HEK293 (cell line): Measurements from ENCODE around the gene TMEM238L.

Source experiments
- CTCF ChIA-PET: fragments of 350-600 bp; formaldehyde crosslinking; extraction: SDS; loops from one replicate; lab custom pipeline; 2021; ENCODE audit warnings: antibody characterized with exemption; lab: Yijun Ruan, JAX
- POLR2A ChIA-PET: fragments of 300-600 bp; formaldehyde crosslinking; extraction: SDS; loops from one replicate; lab custom pipeline; 2020; ENCODE audit warnings: antibody characterized with exemption, inconsistent platforms; lab: Yijun Ruan, JAX
- H3K27ac ChIP-seq: fragments of 200-500 bp; sonication (Bioruptor generic); 2 replicates; pipeline ENCODE4 v1.5.1; 2014; ENCODE audit warnings: low read depth, low read length, control low read depth, inconsistent platforms; ENCODE audit errors: extremely low read depth
- H3K36me3 ChIP-seq, 2 experiments: fragments of 200-500 bp in 1 of 2; sonication (Bioruptor generic) in 1 of 2; 1 replicate in 1 of 2; 2 replicates in 1 of 2; pipeline ENCODE4 v1.5.1; 2014 to 2017; ENCODE audit warnings: inconsistent platforms in 2 of 2, low read length in 2 of 2; ENCODE audit not compliant: control insufficient read depth in 2 of 2, insufficient read depth in 1 of 2
- H3K4me1 ChIP-seq: fragments of 200-500 bp; sonication (Bioruptor generic); 2 replicates; pipeline ENCODE4 v1.5.1; 2014; ENCODE audit warnings: mild to moderate bottlenecking, low read length, inconsistent platforms; ENCODE audit not compliant: control insufficient read depth, insufficient read depth
- H3K4me3 ChIP-seq: 2 replicates; pipeline ENCODE4 v1.5.1; 2011; ENCODE audit warnings: low read depth, mild to moderate bottlenecking, control low read depth, low read length, moderate library complexity
- H3K9me3 ChIP-seq: fragments of 200-500 bp; sonication (Bioruptor generic); 2 replicates; pipeline ENCODE4 v1.5.1; 2014; ENCODE audit warnings: low read depth, low read length, inconsistent platforms; ENCODE audit not compliant: control insufficient read depth, insufficient read depth
- BCL11B ChIP-seq: fragments of 450-650 bp; formaldehyde crosslinking; IDR thresholded peaks from 2 replicates; pipeline ENCODE4 v1.5.1; 2016; ENCODE audit warnings: low read depth, missing biosample characterization, missing genetic modification characterization
- EGR2 ChIP-seq: fragments of 450-650 bp; formaldehyde crosslinking; IDR thresholded peaks from 2 replicates; pipeline ENCODE4 v1.5.1; 2016; ENCODE audit warnings: low read depth, missing biosample characterization, missing genetic modification characterization
- GLI4 ChIP-seq: fragments of 450-650 bp; formaldehyde crosslinking; IDR thresholded peaks from 2 replicates; pipeline ENCODE4 v1.5.1; 2016; ENCODE audit warnings: missing biosample characterization, missing genetic modification characterization
- OSR2 ChIP-seq: fragments of 450-650 bp; formaldehyde crosslinking; IDR thresholded peaks from 2 replicates; pipeline ENCODE4 v1.5.1; 2016; ENCODE audit warnings: missing biosample characterization, missing genetic modification characterization
- PRDM4 ChIP-seq: fragments of 450-650 bp; formaldehyde crosslinking; IDR thresholded peaks from 2 replicates; pipeline ENCODE4 v1.5.1; 2017; ENCODE audit warnings: missing biosample characterization, missing genetic modification characterization
- SCRT2 ChIP-seq: fragments of 450-650 bp; formaldehyde crosslinking; IDR thresholded peaks from 2 replicates; pipeline ENCODE4 v1.5.1; 2016; ENCODE audit warnings: missing biosample characterization, missing genetic modification characterization
- SP2 ChIP-seq: fragments of 450-650 bp; formaldehyde crosslinking; IDR thresholded peaks from 2 replicates; pipeline ENCODE4 v1.5.1; 2016; ENCODE audit warnings: missing biosample characterization, missing genetic modification characterization
- TCF7L2 ChIP-seq: IDR thresholded peaks from 2 replicates; pipeline ENCODE4 v1.6.1; 2011; ENCODE audit warnings: low read depth, mild to moderate bottlenecking, inconsistent platforms, low read length, moderate library complexity, borderline replicate concordance
- ZBTB20 ChIP-seq: fragments of 450-650 bp; formaldehyde crosslinking; IDR thresholded peaks from 2 replicates; pipeline ENCODE4 v1.5.1; 2016; ENCODE audit warnings: missing biosample characterization, missing genetic modification characterization
- ZBTB7A ChIP-seq: fragments of 450-650 bp; formaldehyde crosslinking; IDR thresholded peaks from 2 replicates; pipeline ENCODE4 v1.5.1; 2016; ENCODE audit warnings: low read depth, missing biosample characterization, missing genetic modification characterization
- ZNF132 ChIP-seq: fragments of 450-650 bp; formaldehyde crosslinking; IDR thresholded peaks from 2 replicates; pipeline ENCODE4 v1.5.1; 2017; ENCODE audit warnings: missing biosample characterization, missing genetic modification characterization, borderline replicate concordance
- ZNF133 ChIP-seq: fragments of 450-650 bp; formaldehyde crosslinking; IDR thresholded peaks from 2 replicates; pipeline ENCODE4 v1.5.1; 2016; ENCODE audit warnings: missing biosample characterization, missing genetic modification characterization
- ZNF350 ChIP-seq: fragments of 450-650 bp; formaldehyde crosslinking; IDR thresholded peaks from 2 replicates; pipeline ENCODE4 v1.5.0; 2017; ENCODE audit warnings: missing biosample characterization, mild to moderate bottlenecking, missing genetic modification characterization
- ZNF518A ChIP-seq: fragments of 450-650 bp; formaldehyde crosslinking; conservative IDR thresholded peaks from 2 replicates; pipeline ENCODE4 v1.5.1; 2016; ENCODE audit warnings: low read depth, missing biosample characterization, missing genetic modification characterization
- ZNF555 ChIP-seq: fragments of 450-650 bp; formaldehyde crosslinking; conservative IDR thresholded peaks from 2 replicates; pipeline ENCODE4 v1.5.1; 2017; ENCODE audit warnings: missing biosample characterization, mild to moderate bottlenecking, missing genetic modification characterization, inconsistent platforms
- ZNF558 ChIP-seq: fragments of 450-650 bp; formaldehyde crosslinking; IDR thresholded peaks from 2 replicates; pipeline ENCODE4 v1.5.1; 2016; ENCODE audit warnings: missing biosample characterization, missing genetic modification characterization
- ZNF571 ChIP-seq: fragments of 450-650 bp; formaldehyde crosslinking; IDR thresholded peaks from 2 replicates; pipeline ENCODE4 v1.5.0; 2017; ENCODE audit warnings: missing biosample characterization, missing genetic modification characterization
- ZNF580 ChIP-seq: fragments of 450-650 bp; formaldehyde crosslinking; IDR thresholded peaks from 2 replicates; pipeline ENCODE4 v1.5.1; 2016; ENCODE audit warnings: missing biosample characterization, missing genetic modification characterization
- ZNF621 ChIP-seq: fragments of 450-650 bp; formaldehyde crosslinking; IDR thresholded peaks from 2 replicates; pipeline ENCODE4 v1.5.1; 2017; ENCODE audit warnings: missing biosample characterization, missing genetic modification characterization
- ZNF624 ChIP-seq: fragments of 450-650 bp; formaldehyde crosslinking; IDR thresholded peaks from 2 replicates; pipeline ENCODE4 v1.5.1; 2017; ENCODE audit warnings: missing biosample characterization, missing genetic modification characterization
- ZNF707 ChIP-seq: fragments of 450-650 bp; formaldehyde crosslinking; IDR thresholded peaks from 2 replicates; pipeline ENCODE4 v1.5.1; 2016; ENCODE audit warnings: missing biosample characterization, missing genetic modification characterization
- ZNF76 ChIP-seq: fragments of 450-650 bp; formaldehyde crosslinking; IDR thresholded peaks from 2 replicates; pipeline ENCODE4; 2016; ENCODE audit warnings: low read depth, missing biosample characterization, missing genetic modification characterization, borderline replicate concordance
- ZSCAN23 ChIP-seq: fragments of 450-650 bp; formaldehyde crosslinking; IDR thresholded peaks from 2 replicates; pipeline ENCODE4 v1.5.1; 2016; ENCODE audit warnings: missing biosample characterization, missing genetic modification characterization
- ZSCAN5A ChIP-seq: fragments of 450-650 bp; formaldehyde crosslinking; IDR thresholded peaks from 2 replicates; pipeline ENCODE4 v1.5.1; 2016; ENCODE audit warnings: missing biosample characterization, missing genetic modification characterization

Gene TMEM238L

GRCh38 chr17:10767232-10767631 is 36.7 kb downstream of the TMEM238L start:
- POLR2A ChIA-PET, result no interaction called here

GRCh38 chr17:10762037-10762436 is 41.9 kb downstream of the TMEM238L start:
- H3K9me3 ChIP-seq, result no peaks in the 10 kb centered on the region; the same call in 1 of the 2 replicates
- TF ChIP-seq ZSCAN5A (tag by site-specific recombination), result no peak
- TF ChIP-seq EGR2 (tag by site-specific recombination), result no peak
- no peak for TF ChIP-seq TCF7L2
- TF ChIP-seq ZNF133, result no peak
- TF ChIP-seq ZNF571 (tag by site-specific recombination), result no peak
- TF ChIP-seq SP2 (tag by site-specific recombination), result no peak
- TF ChIP-seq ZNF621, result no peak
- TF ChIP-seq, all 188 proteins: peak for 0
- no peak overlapping the region for H3K4me3 ChIP-seq
- no peaks in the 10 kb centered on the region for H3K36me3 ChIP-seq
- no peaks in the 10 kb centered on the region for H3K4me1 ChIP-seq
- POLR2A ChIA-PET, result no interaction called here
- no peak overlapping the region for H3K27ac ChIP-seq
- CTCF ChIA-PET, result interaction anchor here (0.6 to 1.8 kb wide), 4 partner anchors 11 to 747 kb away, joined by 3 to 7 read pairs (median 4); no protein-coding TSS in a partner anchor

More at GRCh38 chr17:10767232-10767631, 36.7 kb downstream of the TMEM238L start:
- Histone ChIP-seq H3K9me3 (no peaks in the 10 kb centered on the region; the same call in 1 of the 2 replicates), H3K36me3 (no peaks in the 10 kb centered on the region), H3K4me3 (no peak overlapping the region), H3K4me1 (no peaks in the 10 kb centered on the region), H3K27ac (no peak overlapping the region)
- TF ChIP-seq ZNF555 (tag by site-specific recombination) (no peak), ZNF132 (no peak), ZNF707 (tag by site-specific recombination) (no peak), ZBTB7A (no peak), ZSCAN23 (tag by site-specific recombination) (no peak), ZNF350 (no peak), BCL11B (no peak), SCRT2 (tag by site-specific recombination) (no peak)
- CTCF ChIA-PET, result interaction anchor here (1.1 to 1.5 kb wide), 4 partner anchors 12 to 109 kb away, joined by 4 to 7 read pairs (median 5); no protein-coding TSS in a partner anchor

- Histone ChIP-seq H3K9me3 (no peaks in the 10 kb centered on the region; the same call in 1 of the 2 replicates), H3K4me1 (no peaks in the 10 kb centered on the region), H3K27ac (no peak overlapping the region), H3K4me3 (no peak overlapping the region), H3K36me3 (no peaks in the 10 kb centered on the region)
- POLR2A ChIA-PET, result no interaction called here
- TF ChIP-seq ZNF580 (tag by site-specific recombination) (no peak), ZNF558 (no peak), ZBTB20 (tag by site-specific recombination) (no peak), GLI4 (tag by site-specific recombination) (no peak), ZNF624 (tag by site-specific recombination) (no peak), ZNF518A (no peak), PRDM4 (tag by site-specific recombination) (no peak), OSR2 (tag by site-specific recombination) (no peak), ZNF76 (tag by site-specific recombination) (no peak)
- CTCF ChIA-PET, result interaction anchor here (0.7 to 1.8 kb wide), 3 partner anchors 12 to 114 kb away, joined by 3 to 7 read pairs (median 5); no protein-coding TSS in a partner anchor
Observed at GRCh38 chr17:10761281-10761680, 42.6 kb downstream of the TMEM238L start.
